GM12892 (cell line): ENCODE measurements around the gene ARL4C.

ENCODE experiments used
- POLR2A ChIP-seq: IDR thresholded peaks from 2 replicates; pipeline ENCODE4 v1.6.1; 2011; ENCODE audit warnings: low read depth, low read length, control low read depth
- POLR2AphosphoS5 ChIP-seq: IDR thresholded peaks from 2 replicates; pipeline ENCODE4 v1.6.1; 2011; ENCODE audit warnings: low read depth, low read length, control low read depth

DNA sequence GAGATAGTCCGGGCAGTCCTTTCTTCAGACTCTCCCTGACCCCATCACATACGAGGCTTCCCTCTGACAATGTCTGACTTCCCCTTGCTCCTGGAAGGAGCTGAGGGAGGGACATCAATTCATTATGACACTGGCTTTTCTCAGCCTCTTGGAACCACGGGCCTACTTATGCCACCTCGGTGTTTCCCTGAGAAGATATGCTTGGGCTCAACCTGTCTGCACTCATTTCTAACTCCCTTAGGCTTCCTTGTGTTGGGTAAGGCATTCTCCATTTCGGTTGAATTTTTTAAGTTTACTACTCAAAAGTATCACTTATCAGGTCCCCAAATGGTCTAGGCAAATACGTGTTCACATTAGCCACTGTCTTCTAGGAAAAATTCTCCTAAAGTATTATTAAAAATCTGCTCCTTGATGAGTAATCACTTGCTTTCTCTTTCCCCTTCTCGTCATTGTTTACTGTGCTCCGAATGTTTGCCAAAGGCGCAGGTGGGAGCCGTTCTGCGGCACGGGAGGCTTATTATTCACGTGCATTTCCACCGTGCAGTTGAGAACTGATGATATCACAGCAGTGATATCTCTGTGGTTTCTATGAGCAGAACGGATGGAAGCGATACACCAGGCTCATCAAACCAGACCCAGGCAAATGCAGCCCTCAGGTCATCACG lies 33.1 kb downstream of the ARL4C start:
- TF ChIP-seq POLR2AphosphoS5 (no peak), POLR2A (no peak)
